Posterior cingulate gyrus (tissue), 11 donors: Measurements from ENCODE around the gene PLXNB2.
"Not testable (repeated sequence)": the region's sequence is repeated elsewhere in the genome, so short reads cannot be mapped to it uniquely, and the experiment has no call there.

Experiments used
- DNase-seq, 10 donors: peaks; one replicate each; pipeline versions ENCODE4 v3.0.0 to v3.0.0-alpha.2; 2020 to 2021; ENCODE audit warnings: mixed read lengths in 3 of 10
- intact Hi-C: fragments of 100-400 bp; cut with DNase I; formaldehyde crosslinking; loops from one replicate; pipeline ENCODE4 v1.15.1; 2023

PLXNB2 gene, protein sequence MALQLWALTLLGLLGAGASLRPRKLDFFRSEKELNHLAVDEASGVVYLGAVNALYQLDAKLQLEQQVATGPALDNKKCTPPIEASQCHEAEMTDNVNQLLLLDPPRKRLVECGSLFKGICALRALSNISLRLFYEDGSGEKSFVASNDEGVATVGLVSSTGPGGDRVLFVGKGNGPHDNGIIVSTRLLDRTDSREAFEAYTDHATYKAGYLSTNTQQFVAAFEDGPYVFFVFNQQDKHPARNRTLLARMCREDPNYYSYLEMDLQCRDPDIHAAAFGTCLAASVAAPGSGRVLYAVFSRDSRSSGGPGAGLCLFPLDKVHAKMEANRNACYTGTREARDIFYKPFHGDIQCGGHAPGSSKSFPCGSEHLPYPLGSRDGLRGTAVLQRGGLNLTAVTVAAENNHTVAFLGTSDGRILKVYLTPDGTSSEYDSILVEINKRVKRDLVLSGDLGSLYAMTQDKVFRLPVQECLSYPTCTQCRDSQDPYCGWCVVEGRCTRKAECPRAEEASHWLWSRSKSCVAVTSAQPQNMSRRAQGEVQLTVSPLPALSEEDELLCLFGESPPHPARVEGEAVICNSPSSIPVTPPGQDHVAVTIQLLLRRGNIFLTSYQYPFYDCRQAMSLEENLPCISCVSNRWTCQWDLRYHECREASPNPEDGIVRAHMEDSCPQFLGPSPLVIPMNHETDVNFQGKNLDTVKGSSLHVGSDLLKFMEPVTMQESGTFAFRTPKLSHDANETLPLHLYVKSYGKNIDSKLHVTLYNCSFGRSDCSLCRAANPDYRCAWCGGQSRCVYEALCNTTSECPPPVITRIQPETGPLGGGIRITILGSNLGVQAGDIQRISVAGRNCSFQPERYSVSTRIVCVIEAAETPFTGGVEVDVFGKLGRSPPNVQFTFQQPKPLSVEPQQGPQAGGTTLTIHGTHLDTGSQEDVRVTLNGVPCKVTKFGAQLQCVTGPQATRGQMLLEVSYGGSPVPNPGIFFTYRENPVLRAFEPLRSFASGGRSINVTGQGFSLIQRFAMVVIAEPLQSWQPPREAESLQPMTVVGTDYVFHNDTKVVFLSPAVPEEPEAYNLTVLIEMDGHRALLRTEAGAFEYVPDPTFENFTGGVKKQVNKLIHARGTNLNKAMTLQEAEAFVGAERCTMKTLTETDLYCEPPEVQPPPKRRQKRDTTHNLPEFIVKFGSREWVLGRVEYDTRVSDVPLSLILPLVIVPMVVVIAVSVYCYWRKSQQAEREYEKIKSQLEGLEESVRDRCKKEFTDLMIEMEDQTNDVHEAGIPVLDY (N-terminal part only)

DNA sequence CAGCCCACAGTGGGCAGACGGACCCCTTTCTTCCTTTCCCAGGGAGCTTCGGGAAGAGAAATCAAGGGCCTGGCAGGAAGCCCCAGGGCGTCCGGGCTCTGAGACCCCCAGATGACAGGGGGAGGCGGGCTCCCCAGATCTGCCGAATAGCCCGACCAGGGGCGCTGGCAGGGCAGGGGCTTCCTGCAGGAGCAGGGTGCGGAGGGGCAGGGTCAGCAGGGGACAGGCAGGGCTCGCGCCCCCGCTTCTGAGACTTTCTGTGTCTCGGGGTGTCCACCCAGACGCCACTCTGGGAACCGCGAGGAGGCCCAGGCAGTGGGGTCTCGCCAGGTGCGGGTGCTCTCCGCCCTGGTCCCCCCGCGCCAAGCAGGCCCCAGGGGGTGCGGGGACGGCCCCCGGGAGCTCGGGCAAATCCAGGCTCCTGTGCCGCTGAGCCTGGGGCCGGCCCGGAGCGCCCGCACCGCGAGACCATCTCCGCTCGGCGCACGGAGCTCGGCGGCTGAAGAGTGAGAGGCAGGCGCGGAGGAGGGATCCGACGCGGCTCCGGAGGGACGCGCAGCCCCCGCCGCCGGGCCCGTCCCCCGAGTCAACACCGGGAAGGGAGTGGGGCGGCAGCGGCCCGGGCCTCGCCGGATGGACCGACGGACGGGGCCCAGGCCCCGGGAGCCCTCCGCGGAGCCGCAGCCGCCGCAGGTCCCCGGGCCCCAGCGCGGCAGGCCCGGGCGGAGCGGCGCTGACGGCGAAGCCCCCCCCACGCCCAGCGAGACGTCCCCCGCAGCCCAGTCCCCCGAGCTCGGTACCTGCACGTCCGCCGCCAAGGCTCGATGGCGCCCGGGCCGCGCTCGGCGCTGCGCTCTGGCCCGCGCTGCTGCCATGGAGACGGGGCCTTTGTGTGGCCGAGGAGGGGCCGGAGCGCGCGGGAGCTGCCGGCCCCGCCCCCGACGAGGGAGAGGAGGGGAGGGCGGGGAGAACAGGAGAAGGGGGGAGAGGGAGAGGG, at the start of gene PLXNB2:
Gene PLXNB2 (minus strand): TSS at position 894 of the 997 bp plus-strand sequence. CDS start 17,062 bp downstream, outside the sequence.
- intact Hi-C loops = no loop called here
- DNase-seq = peak; percentile 55 to 97 (median 82)

DNA sequence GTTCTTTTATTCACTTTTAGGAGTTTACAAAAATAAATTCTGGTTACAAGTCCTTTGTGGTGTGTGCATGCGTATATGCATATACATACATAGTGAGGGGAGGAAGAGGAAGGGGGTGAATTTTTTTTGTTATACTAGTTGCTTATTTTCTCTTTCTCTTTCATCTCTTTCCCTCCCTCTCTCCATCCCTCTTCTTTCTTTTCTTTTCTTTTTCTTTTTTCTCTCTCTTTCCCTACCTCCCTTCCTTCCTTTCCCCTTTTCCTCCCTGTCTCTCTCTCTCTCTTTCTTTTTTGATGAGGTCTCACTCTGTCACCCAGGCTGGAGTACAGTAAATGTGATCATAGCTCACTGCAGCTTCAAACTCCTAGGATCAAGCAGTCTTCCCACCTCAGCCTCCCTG, 49.8 kb upstream of the PLXNB2 start:
- intact Hi-C loops = no loop called here
- DNase-seq = no peak

DNA sequence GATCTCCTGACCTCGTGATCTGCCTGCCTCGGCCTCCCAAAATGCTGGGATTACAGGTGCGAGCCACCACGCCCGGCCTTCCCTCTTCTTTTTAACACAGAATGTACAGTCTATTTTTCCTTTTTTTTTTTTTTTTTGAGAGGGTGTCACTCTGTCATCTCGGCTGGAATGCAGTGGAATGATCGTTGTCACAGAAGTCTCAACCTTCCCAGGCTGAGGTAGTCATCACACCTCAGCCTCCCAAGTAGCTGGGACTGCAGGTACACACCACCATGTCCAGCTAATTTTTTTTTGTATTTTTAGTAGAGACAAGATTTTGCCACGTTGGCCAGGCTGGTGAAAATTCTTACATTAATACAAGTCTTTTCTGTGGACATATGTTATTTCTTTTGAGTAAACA, 48.7 kb upstream of the PLXNB2 start:
- no peak for DNase-seq
- intact Hi-C loops = no loop called here

DNA sequence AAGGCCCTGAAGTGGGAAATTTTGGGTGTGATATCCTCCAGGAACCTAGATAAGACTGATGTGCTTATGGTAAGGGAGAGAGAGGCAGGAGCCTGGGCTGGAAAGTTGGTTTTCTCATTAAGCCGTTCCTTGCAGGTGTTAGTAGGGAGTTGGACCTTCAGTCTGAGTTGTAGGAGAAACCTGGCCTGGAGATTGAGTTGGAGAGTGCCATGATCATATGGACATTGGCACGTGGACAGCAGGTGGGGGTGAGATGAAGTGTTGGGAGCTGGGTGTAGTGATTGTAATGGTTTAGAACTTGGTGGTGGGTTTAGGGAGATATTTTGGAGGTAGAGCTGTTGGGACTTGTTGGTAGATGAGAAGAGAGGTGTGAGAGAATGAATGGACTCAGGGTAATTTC, 40.6 kb upstream of the PLXNB2 start:
- no peak for DNase-seq
- intact Hi-C loops = loop anchor here (10.0 kb wide), 1 partner anchor 157 kb away; the partner anchor contains the start of genes LMF2 and NCAPH2

DNA sequence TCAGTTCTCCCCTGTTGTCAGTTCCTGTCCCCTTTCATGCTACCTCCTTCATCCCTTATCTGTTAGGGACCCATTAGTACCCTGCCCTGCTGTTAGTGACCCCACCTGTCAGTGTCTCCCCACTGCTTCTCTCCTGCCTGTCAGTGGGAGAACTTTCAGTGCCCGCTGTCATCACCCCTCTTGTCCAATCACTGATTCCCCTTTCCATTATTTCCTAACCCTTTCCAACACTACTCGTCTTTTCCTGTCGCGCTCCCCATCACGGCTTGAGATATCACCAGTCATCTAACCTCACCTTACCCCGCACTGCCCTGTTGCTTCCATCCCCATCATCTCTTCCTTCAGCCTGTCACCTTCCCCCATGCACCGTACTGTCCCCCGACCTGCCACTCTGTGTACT, 39.7 kb upstream of the PLXNB2 start:
- DNase-seq = peak in 1 of 10 donors; percentile 69
- intact Hi-C loops = loop anchor here (10.0 kb wide), 1 partner anchor 158 kb away; the partner anchor contains the start of genes LMF2 and NCAPH2

DNA sequence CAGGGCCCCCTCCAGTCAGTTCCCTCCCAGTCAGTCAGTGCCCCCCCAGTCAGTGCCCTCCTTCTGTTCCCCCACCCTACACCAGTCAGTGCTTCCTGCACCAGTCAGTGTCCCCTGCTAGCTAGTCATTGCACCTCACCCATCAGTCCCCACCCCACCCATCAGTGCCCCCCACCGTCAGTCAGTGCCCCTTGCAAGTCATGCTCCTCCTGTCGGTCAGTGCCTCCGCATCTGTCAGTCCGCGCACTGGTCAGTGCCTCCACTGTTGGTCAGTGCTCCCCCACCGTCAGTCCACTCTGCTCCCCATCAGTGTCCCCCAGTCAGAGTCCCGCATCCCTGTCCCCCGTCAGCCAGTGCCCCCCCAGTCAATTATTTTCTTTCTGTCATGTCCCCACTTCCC, 39.0 kb upstream of the PLXNB2 start:
- intact Hi-C loops = loop anchor here (10.0 kb wide), 1 partner anchor 158 kb away; the partner anchor contains the start of genes LMF2 and NCAPH2
- DNase-seq = peak in 1 of 10 donors; percentile 83

DNA sequence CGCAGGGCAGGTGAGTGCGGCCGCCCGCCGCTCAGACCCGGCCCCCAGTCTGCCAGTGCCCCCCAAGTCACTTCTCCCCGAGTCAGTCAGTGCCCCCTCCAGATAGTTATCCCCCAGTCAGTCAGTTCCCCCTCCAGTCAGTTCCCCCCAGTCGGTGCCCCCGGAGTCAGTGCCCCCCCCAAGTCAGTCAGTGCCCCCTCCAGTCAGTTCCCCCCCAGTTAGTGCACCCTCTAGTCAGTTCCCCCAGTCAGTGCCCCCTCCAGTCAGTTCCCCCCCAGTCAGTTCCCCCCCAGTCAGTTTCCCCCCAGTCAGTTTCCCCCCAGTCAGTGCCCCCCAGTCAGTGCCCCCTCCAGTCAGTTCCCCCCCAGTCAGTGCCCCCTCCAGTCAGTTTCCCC, 36.1 kb upstream of the PLXNB2 start:
- DNase-seq = peak in 1 of 10 donors; percentile 3
- intact Hi-C loops = loop anchor here (2.0 to 10.0 kb wide), 3 partner anchors 17 to 161 kb away; partner anchors contain the start of genes DENND6B, HDAC10, LMF2 and NCAPH2

DNA sequence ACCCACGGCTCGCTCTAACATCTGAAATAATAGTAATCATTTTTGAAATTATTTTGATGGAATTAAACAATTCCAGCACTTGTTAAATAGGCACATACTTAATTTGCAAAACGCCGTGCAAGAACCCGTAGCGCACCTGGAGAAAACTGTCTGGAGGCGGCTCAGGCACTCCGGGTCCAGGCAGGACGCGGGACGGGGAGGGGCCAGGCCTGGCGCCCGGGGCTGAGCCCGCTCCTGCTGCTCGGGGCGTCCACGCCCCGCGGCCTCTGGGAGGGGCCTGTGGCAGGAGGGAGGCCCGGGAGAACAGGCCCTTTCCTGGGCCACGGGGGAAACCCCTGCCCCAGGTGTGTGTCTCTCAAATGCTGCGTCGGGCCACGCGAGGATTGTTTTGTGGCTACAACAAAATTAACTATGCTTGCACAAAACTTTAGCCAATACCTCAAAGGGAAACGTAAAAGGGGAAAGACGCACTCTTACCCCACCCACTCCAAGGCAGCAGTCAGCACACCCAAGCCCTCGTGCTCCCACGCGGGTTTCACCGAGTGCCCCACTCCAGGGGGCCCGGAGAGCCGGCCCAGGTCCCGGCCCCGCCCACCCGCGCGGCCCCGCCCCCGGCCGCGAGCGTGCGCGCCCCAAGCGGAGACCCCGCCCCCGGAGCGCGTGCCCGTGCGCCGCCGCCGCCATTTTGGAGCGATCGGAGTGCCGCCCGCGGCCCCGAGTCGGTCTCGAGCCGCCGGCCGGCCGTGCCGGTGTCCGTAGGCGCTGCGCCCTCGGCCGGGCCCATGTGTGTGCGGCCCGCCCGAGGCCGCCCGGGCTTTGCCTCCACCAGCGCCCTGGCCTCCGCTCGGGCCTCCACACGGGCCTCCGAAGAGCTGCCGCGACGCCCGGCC, 35.5 kb upstream of the PLXNB2 start, which contains the start of gene PPP6R2:
Gene PPP6R2 (plus strand): TSS at position 677 of the 890 bp plus-strand sequence. CDS start 50,582 bp downstream, outside the sequence.
- intact Hi-C loops = loop anchor here (1.0 to 10.0 kb wide), 4 partner anchors 16 to 162 kb away; partner anchors contain the start of genes DENND6B, HDAC10, LMF2 and NCAPH2
- DNase-seq = peak; percentile 67 to 98 (median 84)

DNA sequence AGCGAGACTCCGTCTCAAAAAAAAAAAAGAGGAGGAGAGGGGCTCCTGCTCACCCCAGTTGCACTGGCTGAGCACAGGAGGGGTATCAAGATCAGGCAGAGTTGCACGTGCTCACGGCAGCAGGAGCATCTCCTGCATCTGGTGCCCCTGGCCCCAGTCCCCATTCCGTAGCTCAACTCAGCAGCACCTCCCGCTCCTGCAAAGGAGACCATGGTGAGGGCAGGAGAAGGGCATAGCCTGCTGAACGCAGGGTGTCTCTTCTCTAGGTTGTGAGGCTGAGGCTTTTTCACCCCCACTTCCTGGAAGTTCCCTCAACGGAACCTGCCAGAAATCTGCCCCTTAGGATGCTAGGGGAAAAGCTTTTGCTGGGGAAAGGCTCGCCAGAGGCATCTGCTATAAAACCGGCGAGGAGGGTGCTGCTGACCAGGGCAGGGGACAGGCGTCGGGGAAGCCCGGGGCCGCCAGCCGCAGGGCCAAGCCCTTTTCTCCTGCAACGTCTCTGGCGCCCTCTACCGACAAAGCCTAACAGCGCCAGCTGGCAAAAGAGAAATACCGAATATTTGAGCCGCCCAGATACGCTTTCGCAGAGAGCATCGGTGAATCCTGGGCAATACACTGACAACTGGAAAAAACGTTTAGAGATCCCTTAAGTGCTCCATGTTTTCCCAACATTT, 34.7 kb upstream of the PLXNB2 start:
- DNase-seq = peak; percentile 72 to 98 (median 89)
- intact Hi-C loops = loop anchor here (1.0 to 10.0 kb wide), 4 partner anchors 15 to 163 kb away; partner anchors contain the start of genes DENND6B, HDAC10, LMF2 and NCAPH2

DNA sequence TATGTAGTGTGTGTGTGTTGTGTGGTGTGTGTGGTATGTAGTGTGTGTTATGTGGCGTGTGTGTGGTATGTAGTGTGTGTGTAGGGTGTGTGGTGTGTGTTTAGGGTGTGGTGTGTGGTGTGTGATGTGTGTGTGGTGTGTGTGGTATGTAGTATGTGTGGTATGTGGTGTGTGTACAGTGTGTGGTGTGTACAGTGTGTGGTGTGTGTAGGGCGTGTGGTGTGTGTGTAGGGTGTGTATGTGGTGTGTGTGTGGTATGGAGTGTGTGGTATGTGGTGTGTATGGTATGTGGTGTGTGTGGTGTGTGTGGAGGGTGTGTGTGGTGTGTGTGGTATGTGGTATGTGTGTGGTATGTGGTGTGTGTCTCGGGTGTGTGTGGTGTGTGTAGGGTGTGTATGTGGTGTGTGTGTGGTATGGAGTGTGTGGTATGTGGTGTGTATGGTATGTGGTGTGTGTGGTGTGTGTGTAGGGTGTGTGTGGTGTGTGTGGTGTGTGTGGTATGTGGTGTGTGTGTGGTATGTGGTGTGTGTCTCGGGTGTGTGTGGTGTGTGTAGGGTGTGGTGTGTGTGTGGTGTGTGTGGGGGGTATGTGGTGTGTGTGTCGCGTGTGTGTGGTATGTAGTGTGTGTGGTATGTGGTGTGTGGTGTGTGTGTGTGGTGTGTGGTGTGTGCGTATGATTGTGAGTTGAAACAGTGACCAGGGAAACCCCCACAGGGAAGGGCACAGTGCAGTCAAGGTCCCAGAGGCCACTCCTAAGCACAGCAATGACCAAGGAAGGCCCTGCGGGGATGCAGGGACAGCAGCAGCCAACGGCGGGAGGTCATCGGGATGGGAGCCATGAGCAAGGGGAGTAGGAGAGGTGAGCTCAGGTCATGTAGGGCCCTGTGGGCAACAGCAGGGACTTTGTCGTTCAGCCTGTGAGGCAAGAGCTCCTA, 32.8 kb upstream of the PLXNB2 start:
- peak in 2 of 10 donors; percentile 17 to 30 for DNase-seq
- intact Hi-C loops = loop anchor here (5.0 to 10.0 kb wide), 2 partner anchors 88 to 165 kb away; partner anchors contain the start of genes HDAC10, LMF2 and NCAPH2

DNA sequence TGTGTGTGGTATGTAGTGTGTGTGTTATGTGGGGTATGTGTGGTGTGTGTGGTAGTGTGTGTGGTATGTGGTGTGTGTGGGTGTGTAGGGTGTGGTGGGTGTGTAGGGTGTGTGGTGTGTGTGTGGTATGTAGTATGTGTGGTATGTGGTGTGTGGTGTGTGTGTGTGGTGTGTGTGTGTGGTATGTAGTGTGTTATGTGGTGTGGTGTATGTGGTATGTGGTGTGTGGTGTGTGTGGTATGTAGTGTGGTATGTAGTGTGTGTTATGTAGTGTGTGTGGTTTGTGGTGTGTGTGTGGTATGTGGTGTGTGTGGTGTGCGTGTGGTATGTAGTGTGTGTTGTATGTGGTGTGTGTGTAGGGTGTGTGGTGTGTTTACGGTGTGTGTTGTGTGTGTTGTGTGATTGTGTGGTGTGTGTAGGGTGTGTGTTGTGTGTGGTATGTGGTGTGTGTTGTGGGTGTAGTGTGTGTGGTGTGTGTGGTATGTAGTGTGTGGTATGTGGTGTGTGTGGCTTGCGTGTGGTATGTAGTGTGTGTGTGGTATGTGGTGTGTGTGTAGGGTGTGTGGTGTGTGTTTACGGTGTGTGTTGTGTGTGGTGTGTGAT, 31.5 kb upstream of the PLXNB2 start:
- peak in 1 of 10 donors; percentile 9 for DNase-seq
- intact Hi-C loops = no loop called here

DNA sequence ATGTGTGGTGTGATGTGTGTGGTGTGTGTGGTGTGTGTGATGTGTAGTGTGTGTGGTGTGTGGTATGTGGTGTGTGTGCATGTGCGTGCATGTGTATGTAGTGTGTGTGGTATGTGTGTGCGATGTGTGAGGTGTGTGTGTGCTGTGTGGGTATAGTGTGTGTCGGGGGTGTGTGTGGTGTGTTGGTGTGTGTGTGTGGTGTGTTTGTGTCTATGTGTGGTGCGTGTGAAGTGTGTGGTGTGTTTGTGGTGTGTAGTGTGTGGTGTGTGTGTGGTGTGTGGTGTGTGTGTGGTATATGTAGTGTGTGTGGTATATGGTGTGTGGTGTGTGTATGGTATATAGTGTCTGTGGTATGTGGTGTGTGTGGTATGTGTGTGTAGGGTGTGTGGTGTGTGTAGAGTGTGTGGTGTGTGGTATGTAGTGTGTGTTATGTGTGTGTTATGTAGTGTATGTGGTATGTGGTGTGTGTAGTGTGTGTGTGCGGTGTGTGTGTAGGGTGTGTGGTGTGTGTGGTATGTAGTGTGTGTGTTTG, 30.7 kb upstream of the PLXNB2 start:
- DNase-seq = no peak
- intact Hi-C loops = no loop called here

DNA sequence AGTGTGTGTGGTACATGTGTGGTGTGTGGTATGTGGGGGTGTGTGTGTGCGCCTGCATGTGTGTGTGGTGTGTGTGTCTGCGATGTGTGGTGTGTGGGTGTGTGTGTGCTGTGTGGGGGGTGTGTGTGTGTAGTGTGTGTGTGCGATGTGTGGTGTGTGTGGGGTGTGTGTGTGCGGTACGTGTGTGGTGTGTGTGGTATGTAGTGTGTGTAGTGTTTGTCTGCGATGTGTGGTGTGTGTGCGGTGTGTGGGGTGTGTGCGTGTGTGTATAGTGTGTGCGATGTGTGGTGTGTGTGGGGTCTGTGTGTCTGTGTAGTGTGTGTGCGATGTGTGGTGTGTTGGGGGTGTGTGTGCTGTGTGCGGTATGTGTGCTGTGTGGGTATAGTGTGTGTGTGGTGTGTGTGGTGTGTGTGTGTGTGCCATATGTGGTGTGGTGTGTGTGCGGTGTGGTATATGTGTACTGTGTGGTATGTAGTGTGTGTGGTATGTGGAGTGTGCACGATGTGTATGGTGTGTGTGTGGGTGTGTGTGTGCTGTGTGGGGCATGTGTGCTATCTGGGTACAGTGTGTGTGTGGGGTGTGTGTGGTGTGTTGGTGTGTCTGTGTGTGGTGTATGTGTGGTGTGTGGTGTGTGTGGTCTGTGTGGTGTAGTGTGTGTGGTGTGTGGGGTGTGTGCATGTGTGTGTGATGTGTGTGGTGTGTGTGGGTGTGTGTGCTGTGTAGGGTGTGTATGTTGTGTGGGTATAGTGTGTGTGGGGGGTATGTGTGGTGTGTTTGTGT, 30.0 kb upstream of the PLXNB2 start:
- intact Hi-C loops = no loop called here
- peak in 1 of 10 donors; percentile 4 for DNase-seq

DNA sequence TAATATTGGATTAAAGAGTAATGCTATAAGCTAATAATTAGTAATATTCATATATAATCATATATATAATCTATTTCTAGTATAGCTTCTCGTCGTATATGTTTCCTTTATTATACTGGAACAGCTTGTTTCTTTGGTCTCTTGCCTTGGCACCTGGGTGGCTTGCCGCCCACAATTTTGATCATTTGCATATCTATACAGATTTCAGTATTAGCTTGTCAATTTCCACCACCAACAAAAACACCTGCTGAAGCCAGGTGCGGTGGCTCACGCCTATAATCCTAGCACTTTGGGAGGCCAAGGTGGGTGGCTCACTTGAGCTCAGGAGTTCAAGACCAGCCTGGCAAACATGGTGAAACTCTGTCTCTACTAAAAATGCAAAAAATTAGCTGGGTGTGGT, 27.0 kb upstream of the PLXNB2 start:
- intact Hi-C loops = not testable (repeated sequence)
- peak in 1 of 10 donors; percentile 9 for DNase-seq
